COR-L47 (cell line): ENCODE results near the gene PCNX3.

ENCODE experiments used
- DNase-seq: peaks from one replicate; lab custom pipeline; 2025; lab: John Stamatoyannopoulos, UW

The PCNX3 gene

GRCh38 chr11:65615229-65615949 lies at the start of gene PCNX3:
TSS of gene PCNX3 (plus strand) at chr11:65615776. CDS start at chr11:65616312, 536 bp downstream.
- peak; percentile 100 for DNase-seq

GRCh38 chr11:65569164-65569972 lies 46.2 kb upstream of the PCNX3 start:
- DNase-seq = no peak

GRCh38 chr11:65569973-65570918 lies 45.3 kb upstream of the PCNX3 start, which contains the start of gene ZNRD2:
TSS of gene ZNRD2 (plus strand) at chr11:65570477. CDS start at chr11:65570492, 15 bp downstream.
- DNase-seq = peak; percentile 99

GRCh38 chr11:65571420-65571819 lies 44.2 kb upstream of the PCNX3 start:
- no peak for DNase-seq

- DNase-seq = peak; percentile 71
Measured at GRCh38 chr11:65571940-65572339, 43.6 kb upstream of the PCNX3 start.

GRCh38 chr11:65572356-65573051 lies 43.1 kb upstream of the PCNX3 start, which contains the start of gene FAM89B:
TSS of gene FAM89B (plus strand) at chr11:65572538. CDS start at chr11:65572670, 132 bp downstream.
- DNase-seq = peak; percentile 57

GRCh38 chr11:65573391-65574079 lies 42.0 kb upstream of the PCNX3 start:
- no peak for DNase-seq

- peak; percentile 47 for DNase-seq
Measured at GRCh38 chr11:65574109-65574810, 41.3 kb upstream of the PCNX3 start.

- peak; percentile 55 for DNase-seq
Measured at GRCh38 chr11:65574811-65575567, 40.6 kb upstream of the PCNX3 start.

- DNase-seq = peak; percentile 33
Measured at GRCh38 chr11:65575568-65576231, 39.9 kb upstream of the PCNX3 start, which contains the start of gene EHBP1L1. TSS of gene EHBP1L1 (plus strand) at chr11:65576053. CDS start at chr11:65576303, 250 bp downstream.

- DNase-seq = no peak
Measured at GRCh38 chr11:65576232-65576866, 39.2 kb upstream of the PCNX3 start.

GRCh38 chr11:65576867-65577755 lies 38.5 kb upstream of the PCNX3 start:
- DNase-seq = no peak

GRCh38 chr11:65577756-65578109 lies 37.8 kb upstream of the PCNX3 start:
- no peak for DNase-seq

- no peak for DNase-seq
Measured at GRCh38 chr11:65578134-65578533, 37.4 kb upstream of the PCNX3 start.

GRCh38 chr11:65578667-65579066 lies 36.9 kb upstream of the PCNX3 start:
- no peak for DNase-seq

- DNase-seq = no peak
Measured at GRCh38 chr11:65579291-65579690, 36.3 kb upstream of the PCNX3 start.
